Endothelial cell (in vitro differentiated cells): ENCODE data around the gene MBNL1. TPM values are rescaled to one million over a fixed set of nuclear protein-coding genes. Genes with fewer than 3 reads are reported as not detected.
"Not testable (repeated sequence)": the region's sequence is repeated elsewhere in the genome, so short reads cannot be mapped to it uniquely, and the experiment has no call there.

Source experiments
- DNase-seq: peaks from one replicate; pipeline ENCODE4 v3.0.0; 2021; ENCODE audit warnings: low spot score
- H3K27ac Mint-ChIP-seq: one replicate; pipeline ENCODE4 v1.8.0; 2021; ENCODE audit warnings: mixed read lengths, inconsistent platforms; ENCODE audit not compliant: unreplicated experiment
- H3K27me3 Mint-ChIP-seq: one replicate; pipeline ENCODE4 v1.8.0; 2021; ENCODE audit warnings: mild to moderate bottlenecking, moderate library complexity, mixed read lengths, inconsistent platforms; ENCODE audit not compliant: unreplicated experiment
- H3K36me3 Mint-ChIP-seq: one replicate; pipeline ENCODE4 v1.8.0; 2021; ENCODE audit warnings: mild to moderate bottlenecking, low read depth, mixed read lengths, inconsistent platforms; ENCODE audit not compliant: unreplicated experiment
- H3K4me1 Mint-ChIP-seq: one replicate; pipeline ENCODE4 v1.8.0; 2021; ENCODE audit warnings: mild to moderate bottlenecking, mixed read lengths, inconsistent platforms; ENCODE audit not compliant: unreplicated experiment
- H3K4me3 Mint-ChIP-seq: one replicate; pipeline ENCODE4 v1.8.0; 2021; ENCODE audit warnings: mild to moderate bottlenecking, mixed read lengths, inconsistent platforms; ENCODE audit not compliant: unreplicated experiment
- H3K9me3 Mint-ChIP-seq: one replicate; pipeline ENCODE4 v1.8.0; 2021; ENCODE audit warnings: mixed read lengths, inconsistent platforms; ENCODE audit not compliant: unreplicated experiment
- total RNA-seq: library from RNA; stranded (reverse); fragmentation: NEBNext Ultra II Directional; extraction: Animal tissue kit (Norgen Biotek cat#: 25700); gene quantifications from one replicate; pipeline ENCODE4 v1.2.1, GENCODE V29; 2021; ENCODE audit not compliant: unreplicated experiment
- TF ChIP-seq, protein P1 (sequence below): fragments of 200-600 bp; sonication (generic); IDR thresholded peaks from one replicate; pipeline ENCODE4 v1.5.0; 2021; ENCODE audit warnings: antibody characterized with exemption; ENCODE audit not compliant: unreplicated experiment

Gene MBNL1
- total RNA-seq, 1 donor from 2014 or later, result 54.1 TPM

DNA sequence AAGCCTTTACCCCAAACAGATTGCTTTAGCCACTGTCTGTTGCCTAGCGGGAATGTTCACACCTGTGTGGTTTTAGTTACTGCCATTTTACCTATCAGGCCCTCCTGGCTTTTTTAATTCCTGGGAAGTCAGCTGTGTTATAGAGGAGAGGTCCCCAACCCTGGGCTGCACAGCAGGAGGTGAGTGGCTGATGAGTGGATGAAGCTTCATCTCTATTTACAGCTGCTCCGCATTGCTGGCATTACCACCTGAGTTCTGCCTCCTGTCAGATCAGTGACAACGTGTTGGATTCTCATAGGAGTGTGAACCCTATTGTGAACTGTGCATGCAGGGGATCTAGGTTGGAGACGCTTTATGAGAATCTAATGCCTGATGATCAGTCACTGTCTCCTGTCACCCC is 127.0 kb downstream of the MBNL1 start:
- peaks cover 4% of the 10 kb centered on the region for H3K36me3 Mint-ChIP-seq
- peaks cover 3% of the 10 kb centered on the region for H3K27me3 Mint-ChIP-seq
- H3K4me1 Mint-ChIP-seq, result peaks cover 8% of the 10 kb centered on the region
- TF ChIP-seq, protein P1, sequence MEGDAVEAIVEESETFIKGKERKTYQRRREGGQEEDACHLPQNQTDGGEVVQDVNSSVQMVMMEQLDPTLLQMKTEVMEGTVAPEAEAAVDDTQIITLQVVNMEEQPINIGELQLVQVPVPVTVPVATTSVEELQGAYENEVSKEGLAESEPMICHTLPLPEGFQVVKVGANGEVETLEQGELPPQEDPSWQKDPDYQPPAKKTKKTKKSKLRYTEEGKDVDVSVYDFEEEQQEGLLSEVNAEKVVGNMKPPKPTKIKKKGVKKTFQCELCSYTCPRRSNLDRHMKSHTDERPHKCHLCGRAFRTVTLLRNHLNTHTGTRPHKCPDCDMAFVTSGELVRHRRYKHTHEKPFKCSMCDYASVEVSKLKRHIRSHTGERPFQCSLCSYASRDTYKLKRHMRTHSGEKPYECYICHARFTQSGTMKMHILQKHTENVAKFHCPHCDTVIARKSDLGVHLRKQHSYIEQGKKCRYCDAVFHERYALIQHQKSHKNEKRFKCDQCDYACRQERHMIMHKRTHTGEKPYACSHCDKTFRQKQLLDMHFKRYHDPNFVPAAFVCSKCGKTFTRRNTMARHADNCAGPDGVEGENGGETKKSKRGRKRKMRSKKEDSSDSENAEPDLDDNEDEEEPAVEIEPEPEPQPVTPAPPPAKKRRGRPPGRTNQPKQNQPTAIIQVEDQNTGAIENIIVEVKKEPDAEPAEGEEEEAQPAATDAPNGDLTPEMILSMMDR, result no peak
- H3K27ac Mint-ChIP-seq, result no peak overlapping the region
- no peaks in the 10 kb centered on the region for H3K9me3 Mint-ChIP-seq
- no peak overlapping the region for H3K4me3 Mint-ChIP-seq
- DNase-seq, result no peak

GRCh38 chr3:152396867-152397266 is 128.1 kb downstream of the MBNL1 start:
- peaks cover 8% of the 10 kb centered on the region for H3K4me1 Mint-ChIP-seq
- H3K4me3 Mint-ChIP-seq, result no peak overlapping the region
- peaks cover 4% of the 10 kb centered on the region for H3K36me3 Mint-ChIP-seq
- TF ChIP-seq, protein P1, result no peak
- no peak overlapping the region for H3K27ac Mint-ChIP-seq
- H3K27me3 Mint-ChIP-seq, result peaks cover 5% of the 10 kb centered on the region
- DNase-seq, result no peak
- H3K9me3 Mint-ChIP-seq, result no peaks in the 10 kb centered on the region

DNA sequence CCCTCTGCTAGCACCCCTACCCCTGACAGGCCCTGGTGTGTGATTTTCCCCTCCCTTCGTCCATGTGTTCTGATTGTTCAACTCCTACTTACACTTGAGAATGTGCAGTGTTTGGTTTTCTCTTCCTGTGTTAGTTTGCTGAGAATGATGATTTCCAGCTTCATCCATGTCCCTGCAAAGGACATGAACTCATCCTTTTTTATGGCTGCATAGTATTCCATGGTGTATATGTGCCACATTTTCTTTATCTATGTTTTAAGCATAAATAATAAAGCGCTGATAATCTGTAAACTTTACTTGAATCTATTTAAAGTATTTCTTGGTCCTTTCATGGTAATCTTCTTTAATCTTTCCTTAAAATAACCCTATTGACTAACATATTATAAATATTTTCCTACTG is 128.6 kb downstream of the MBNL1 start:
- not testable (repeated sequence) for DNase-seq, H3K4me3 Mint-ChIP-seq, H3K9me3 Mint-ChIP-seq, H3K27ac Mint-ChIP-seq, H3K36me3 Mint-ChIP-seq, H3K27me3 Mint-ChIP-seq, H3K4me1 Mint-ChIP-seq

DNA sequence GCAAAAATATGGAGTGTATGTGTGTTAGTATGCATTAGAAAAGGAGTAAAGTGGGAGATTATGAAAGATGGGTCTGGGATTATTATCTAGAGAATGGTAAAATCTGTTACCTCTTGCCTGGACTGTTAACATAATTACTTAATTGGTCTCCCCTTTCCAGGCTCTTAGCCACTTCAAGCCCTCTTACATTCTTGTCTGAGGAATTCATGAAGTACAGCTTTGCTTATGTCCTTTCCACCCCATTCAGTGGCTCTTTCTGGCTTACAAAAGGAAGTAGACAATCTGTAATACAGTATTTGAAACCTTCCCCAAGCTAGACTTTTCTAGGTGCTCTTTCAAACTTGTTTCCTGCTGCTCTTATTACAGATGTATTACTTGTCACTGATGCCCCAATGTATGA is 129.8 kb downstream of the MBNL1 start:
- H3K4me3 Mint-ChIP-seq, result no peak overlapping the region
- H3K27ac Mint-ChIP-seq, result no peak overlapping the region
- no peaks in the 10 kb centered on the region for H3K9me3 Mint-ChIP-seq

DNA sequence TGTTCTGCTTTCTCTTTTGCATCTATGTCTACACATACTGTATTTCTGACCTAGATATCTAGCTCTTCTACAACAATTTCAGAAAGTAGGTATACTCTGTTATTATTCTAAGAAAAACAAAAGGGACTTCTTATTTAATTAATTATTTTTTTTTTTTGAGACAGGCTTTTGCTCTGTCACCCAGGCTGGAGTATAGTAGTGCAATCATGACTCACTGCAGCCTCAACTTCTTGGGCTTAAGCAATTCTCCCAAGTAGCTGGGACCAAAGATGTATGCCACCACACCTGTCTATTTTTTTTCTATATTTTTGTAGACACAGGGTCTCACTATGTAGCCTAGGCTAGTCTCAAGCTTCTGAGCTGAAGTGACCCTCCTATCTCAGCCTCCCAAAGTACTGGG is 130.6 kb downstream of the MBNL1 start:
- H3K27ac Mint-ChIP-seq, result no peak overlapping the region
- H3K4me1 Mint-ChIP-seq, result peaks cover 16% of the 10 kb centered on the region
- no peak for DNase-seq
- H3K27me3 Mint-ChIP-seq, result peaks cover 6% of the 10 kb centered on the region
- peaks cover 4% of the 10 kb centered on the region for H3K36me3 Mint-ChIP-seq
- no peaks in the 10 kb centered on the region for H3K9me3 Mint-ChIP-seq
- TF ChIP-seq, protein P1, result no peak
- no peak overlapping the region for H3K4me3 Mint-ChIP-seq

More for the DNA sequence above, 129.8 kb downstream of the MBNL1 start:
- no peak for DNase-seq
- peaks cover 6% of the 10 kb centered on the region for H3K27me3 Mint-ChIP-seq
- peaks cover 4% of the 10 kb centered on the region for H3K36me3 Mint-ChIP-seq
- TF ChIP-seq, protein P1, result no peak
- peaks cover 16% of the 10 kb centered on the region for H3K4me1 Mint-ChIP-seq

- no peak overlapping the region for H3K4me3 Mint-ChIP-seq
- peaks cover 6% of the 10 kb centered on the region for H3K27me3 Mint-ChIP-seq
- peaks cover 16% of the 10 kb centered on the region for H3K4me1 Mint-ChIP-seq
- H3K9me3 Mint-ChIP-seq, result no peaks in the 10 kb centered on the region
- peaks cover 4% of the 10 kb centered on the region for H3K36me3 Mint-ChIP-seq
- no peak overlapping the region for H3K27ac Mint-ChIP-seq
- DNase-seq, result no peak
- TF ChIP-seq, protein P1, result no peak
Observed at GRCh38 chr3:152400887-152401286, 132.2 kb downstream of the MBNL1 start.
